HG03064 (cell line): ENCODE measurements around the gene ZHX3.

Experiments used
- ATAC-seq: cut with Tn5 transposase; IDR thresholded peaks from one replicate; pipeline ENCODE4 v1.9.1; 2021; ENCODE audit warnings: low read depth; ENCODE audit not compliant: unreplicated experiment

Gene ZHX3

GRCh38 chr20:41163821-41164220, 153.7 kb downstream of the ZHX3 start:
- no peak for ATAC-seq

GRCh38 chr20:41162396-41162795, 155.1 kb downstream of the ZHX3 start:
- no peak for ATAC-seq

DNA sequence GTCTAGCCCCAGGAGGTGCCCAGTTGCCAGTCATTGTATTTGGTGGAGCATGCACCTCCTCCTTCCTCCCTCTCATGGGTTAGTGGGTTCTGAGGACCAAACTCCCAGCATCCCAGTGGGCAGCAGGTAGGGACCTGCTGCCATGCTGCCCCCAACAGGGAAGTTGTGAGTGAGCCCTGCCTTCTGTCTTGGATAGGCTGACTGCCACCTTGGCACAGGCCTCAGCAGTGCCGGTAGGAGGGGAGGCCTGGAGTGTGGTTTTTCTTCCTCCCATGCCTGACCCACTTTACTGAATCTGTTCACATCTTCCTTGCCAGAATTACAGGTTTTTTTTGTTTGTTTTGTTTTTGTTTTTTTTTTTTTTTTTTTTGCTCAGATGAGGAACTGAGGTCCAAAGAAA, 155.6 kb downstream of the ZHX3 start:
- ATAC-seq = no peak

DNA sequence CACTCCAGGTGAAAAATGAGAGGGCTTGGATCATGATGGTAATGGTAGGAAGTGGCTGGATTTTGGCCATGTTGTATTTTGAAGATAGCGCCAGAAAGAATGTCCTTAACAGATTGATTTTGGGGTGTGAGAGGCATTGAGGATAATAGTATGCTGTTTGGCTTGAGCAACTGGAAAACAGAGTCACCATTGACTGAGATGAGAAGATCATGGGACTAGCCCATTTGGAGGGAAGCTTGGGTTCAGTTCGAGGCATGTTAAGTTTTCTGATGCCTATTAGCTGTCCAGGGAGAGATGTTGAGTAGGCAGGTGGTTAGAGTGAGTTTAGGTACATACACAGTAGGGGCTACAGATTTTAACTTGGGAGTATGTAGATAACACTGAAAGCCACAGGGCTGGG, 156.8 kb downstream of the ZHX3 start:
- ATAC-seq = no peak

DNA sequence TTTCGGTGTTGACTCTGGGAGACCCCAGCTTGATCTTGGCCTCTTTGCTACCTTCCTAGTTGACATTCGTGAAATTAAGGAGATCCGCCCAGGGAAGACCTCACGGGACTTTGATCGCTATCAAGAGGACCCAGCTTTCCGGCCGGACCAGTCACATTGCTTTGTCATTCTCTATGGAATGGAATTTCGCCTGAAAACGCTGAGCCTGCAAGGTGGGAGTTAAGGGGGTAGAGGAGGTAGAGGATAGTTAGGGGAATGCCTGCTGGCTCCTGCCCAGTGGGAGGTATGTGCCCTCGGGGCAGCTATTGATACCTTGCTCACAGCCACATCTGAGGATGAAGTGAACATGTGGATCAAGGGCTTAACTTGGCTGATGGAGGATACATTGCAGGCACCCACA, 158.0 kb downstream of the ZHX3 start:
- ATAC-seq = no peak

- ATAC-seq = no peak
These were observed 159.4 kb downstream of the ZHX3 start for GRCh38 chr20:41158082-41158625.

- no peak for ATAC-seq
These were observed 162.3 kb downstream of the ZHX3 start for GRCh38 chr20:41155261-41155660.

DNA sequence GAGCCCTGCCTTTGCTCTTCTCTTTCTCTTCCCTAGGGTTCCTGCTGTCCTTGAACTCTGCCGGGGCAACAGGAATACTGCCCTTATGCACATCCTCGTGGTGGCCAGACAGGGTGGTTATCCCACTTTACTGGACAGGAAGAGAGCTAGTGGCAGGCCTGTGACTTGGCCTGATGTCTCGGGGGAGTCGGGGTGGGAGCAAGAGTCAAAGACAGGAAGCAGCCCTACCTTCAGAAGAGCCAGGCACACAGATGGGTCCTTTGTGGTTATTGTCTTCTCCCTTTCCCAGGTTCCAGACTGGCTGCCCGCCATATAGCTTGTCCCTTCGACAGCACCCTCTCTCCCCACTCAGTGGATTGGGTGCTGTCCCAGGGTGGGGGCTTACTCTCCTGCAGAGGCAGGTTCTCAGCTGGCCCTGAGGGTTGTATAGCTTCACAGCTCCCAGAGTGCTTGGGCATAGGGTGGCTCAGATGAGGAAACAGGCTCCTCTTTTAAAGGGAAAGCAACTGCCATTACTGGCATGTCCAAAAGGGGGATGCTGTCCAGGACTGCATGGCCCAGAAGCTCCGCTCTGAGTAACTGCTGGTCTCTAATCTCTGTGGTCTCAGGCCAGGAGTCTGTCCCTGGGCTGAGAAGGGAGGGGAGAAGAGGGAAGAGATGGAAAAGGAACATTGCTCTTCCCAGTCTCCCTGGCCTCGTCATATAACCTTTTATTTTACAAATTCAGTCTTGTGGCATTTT, 162.9 kb downstream of the ZHX3 start:
- ATAC-seq = no peak

GRCh38 chr20:41152108-41152757, 165.3 kb downstream of the ZHX3 start:
- ATAC-seq = no peak

DNA sequence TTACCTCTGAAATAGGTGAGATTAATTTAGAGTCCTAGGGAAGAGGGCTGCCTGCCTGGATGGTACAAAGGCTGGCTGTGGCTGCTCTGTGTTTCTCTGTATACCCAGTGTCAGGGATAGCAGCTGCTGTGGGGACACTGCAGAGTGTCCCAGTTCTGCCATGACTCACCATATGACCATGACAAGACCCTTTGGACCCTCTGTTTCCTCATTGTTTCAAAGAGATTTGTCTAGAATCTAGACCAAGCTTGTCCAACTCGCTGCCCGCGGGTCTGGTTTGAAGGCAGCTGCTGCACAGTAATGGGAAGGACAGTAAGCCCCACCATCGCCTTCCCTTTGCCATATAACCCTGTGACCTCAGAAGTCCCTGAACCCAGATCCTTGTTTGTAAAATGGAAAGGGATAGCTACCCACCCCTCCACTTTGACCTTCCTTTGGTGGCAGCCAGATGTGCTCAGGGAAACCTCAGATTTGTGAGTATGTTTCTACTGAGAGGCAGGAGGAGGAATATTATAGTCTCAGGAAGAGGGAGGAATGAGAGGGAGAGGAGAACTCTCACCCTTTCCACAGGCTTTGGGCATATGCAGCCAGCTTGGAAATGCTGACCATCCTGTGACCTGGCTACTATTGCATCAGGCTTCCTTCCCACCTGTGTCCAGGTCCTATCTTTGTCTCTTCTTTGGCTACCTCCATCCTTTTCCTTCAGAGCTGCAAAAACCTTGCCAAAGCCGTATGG, 166.2 kb downstream of the ZHX3 start:
- no peak for ATAC-seq

DNA sequence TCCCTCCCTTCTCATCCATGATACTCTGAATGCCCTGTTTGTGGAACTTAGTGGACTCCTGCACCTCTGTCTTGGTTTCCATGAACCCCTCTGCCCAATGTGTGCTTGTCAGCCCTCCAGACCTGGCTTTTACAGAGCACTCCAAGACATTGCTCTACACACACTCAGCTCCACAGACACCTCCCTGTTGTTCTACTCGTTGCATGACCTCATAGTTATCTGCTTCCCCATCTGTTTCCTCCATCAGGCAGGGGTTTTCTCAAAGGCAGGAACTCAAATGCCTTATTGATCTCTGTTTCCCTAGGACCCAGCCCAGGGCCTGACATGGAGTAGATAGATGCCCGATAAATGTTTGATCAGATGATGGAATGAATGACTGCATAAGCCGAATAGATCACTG, 166.9 kb downstream of the ZHX3 start:
- no peak for ATAC-seq

- ATAC-seq = no peak
These were observed 168.6 kb downstream of the ZHX3 start for GRCh38 chr20:41148942-41149341.

DNA sequence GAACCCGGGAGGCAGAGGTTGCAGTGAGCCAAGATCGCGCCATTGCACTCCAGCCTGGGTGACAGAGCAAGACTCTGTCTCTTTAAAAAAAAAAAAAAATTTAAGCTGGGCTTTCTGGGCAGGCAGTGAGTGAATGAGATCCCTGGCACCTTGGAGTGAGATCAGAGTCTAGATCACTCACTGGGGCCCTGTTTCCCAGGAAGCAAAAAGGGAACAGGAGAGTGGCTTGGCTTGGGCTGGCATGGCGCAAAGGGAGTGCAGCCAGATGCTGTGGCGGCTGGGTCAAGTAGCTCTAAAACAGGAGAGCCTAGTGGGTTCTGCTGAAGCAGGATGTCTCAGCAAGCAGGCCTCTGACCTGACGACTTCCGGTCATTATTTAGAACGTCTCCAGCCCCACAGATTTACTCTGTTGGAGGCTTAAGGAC, 169.8 kb downstream of the ZHX3 start:
- no peak for ATAC-seq

DNA sequence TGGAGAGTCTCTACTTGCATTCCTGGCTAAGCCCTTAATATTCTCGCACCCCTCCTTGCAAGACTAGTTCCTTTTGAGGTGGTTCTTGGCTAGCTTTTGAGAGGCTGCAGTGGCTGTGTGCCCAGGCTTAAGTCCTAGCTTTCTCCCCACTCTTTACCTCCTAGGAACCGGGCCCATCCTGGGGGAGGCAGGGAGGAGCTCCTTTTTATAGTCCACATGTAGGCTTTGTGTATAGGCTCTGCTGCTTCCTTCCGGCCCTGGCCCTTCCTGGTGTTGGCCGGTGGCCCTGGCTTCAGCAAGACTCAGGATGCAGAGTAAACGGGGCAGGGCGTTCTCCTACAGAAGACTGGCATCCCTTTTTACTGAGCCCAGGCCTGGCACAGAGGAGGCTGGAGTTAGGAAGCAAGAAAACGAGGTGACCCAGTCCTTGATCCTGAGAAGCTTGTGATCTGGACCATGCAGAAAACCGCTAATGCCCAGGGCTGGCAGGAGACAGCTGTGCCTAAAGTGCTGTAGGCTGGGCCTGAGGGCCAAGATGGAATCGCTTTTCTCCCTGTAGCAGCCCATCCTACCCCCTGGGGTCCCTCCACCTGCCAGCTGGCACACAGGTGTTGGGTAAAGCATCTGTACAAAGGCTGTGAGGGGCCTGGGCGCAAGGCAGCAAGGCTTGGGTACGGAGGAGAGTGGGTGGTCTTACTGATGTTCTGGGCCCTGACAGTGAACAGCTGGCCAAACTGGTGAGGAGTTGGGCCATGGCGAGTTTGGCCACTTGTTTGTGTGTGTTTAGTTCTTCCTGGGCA, 171.5 kb downstream of the ZHX3 start:
- ATAC-seq = no peak

DNA sequence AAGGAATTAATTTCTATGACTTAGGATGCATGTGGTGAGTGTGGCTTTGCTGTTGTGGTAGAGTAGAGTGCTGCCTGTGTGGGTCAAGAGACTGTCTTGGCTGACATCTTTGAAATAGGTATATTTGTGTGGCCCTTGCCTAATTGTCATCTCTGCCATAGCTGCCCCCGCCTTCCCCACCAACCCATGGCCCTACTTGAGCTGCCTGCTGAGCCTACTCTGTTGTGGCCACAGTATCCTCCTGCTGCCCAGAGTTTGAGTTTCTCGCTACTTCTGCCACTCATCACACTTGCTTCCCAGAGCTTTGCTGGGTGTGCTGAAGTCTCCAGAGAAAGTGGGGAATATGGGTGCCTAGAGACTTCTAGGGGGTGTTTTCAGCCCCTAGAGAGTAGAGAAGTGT, 172.2 kb downstream of the ZHX3 start:
- no peak for ATAC-seq

DNA sequence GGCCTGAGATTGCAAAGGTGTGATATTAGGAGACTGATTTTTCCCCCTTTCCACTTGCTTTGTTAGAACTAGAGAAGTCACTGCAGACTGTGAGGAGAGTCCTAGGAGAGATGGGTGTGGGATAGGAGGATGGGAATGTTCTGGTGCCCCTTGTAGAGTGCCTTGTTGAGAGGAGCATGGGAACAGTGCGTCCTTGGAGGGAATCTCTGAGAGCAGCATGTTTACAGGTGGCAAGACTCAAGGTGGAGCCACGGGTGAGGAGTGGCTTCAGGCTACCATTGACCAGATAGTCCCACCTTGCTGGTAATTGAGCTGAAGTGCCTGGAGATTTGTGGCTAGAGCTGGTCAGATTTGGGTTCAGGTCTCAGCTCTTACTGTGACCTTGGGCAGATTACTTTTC, 174.2 kb downstream of the ZHX3 start:
- no peak for ATAC-seq

DNA sequence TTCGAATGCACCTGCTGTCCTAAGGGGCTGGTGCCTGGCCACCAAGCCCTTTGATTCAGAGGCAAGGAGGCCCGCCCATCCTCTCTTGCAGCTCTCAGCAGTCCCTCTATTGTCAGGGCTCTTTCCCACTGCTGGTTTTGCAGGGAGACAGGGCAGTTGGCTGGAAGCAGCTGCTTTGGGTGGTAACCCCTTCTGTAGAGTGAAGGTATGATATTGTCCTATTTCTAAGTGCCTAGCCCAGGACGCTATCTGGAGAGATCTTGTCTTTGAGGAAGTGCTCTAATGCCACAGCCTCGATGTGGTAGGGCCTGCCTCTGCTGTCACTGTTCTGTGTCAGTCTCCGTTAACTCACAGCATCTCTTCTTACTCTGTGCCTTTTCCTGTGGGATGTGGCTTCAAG, 174.6 kb downstream of the ZHX3 start:
- no peak for ATAC-seq

- ATAC-seq = no peak
These were observed 175.3 kb downstream of the ZHX3 start for GRCh38 chr20:41142245-41142644.

- ATAC-seq = no peak
These were observed 176.2 kb downstream of the ZHX3 start for GRCh38 chr20:41141153-41141815.
